ENCODE measurements around the gene DIAPH2.

Gene DIAPH2

GRCh38 chrX:97616883-97617530 lies 932.4 kb downstream of the DIAPH2 start:
- no peak for DNase-seq

- no peak for DNase-seq
Measured at GRCh38 chrX:97619499-97619898, 934.9 kb downstream of the DIAPH2 start.

- DNase-seq, result no peak
Measured at GRCh38 chrX:97622111-97622510, 937.5 kb downstream of the DIAPH2 start.

- DNase-seq, result no peak
Measured at GRCh38 chrX:97628326-97628725, 943.7 kb downstream of the DIAPH2 start.

- no peak for DNase-seq
Measured at GRCh38 chrX:97628807-97629596, 944.4 kb downstream of the DIAPH2 start.

- peak; percentile 47 for DNase-seq
Measured at GRCh38 chrX:97629597-97629985, 944.9 kb downstream of the DIAPH2 start.

- DNase-seq, result no peak
Measured at GRCh38 chrX:97633798-97634197, 949.2 kb downstream of the DIAPH2 start.

- no peak for DNase-seq
Measured at GRCh38 chrX:97636473-97637140, 952.0 kb downstream of the DIAPH2 start.

- DNase-seq, result no peak
Measured at GRCh38 chrX:97637289-97637688, 952.6 kb downstream of the DIAPH2 start.

- DNase-seq, result no peak
Measured at GRCh38 chrX:97638621-97639020, 954.0 kb downstream of the DIAPH2 start.

- no peak for DNase-seq
Measured at GRCh38 chrX:97639526-97639925, 954.9 kb downstream of the DIAPH2 start.
